ENCODE measurements around the gene GPR31. TPM values are rescaled to one million over a fixed set of nuclear protein-coding genes. Genes with fewer than 3 reads are reported as not detected.

The GPR31 gene
- total RNA-seq, 1 experiment from 2014 or later, result not detected

GRCh38 chr6:167148021-167148420 is 9.8 kb downstream of the GPR31 start:
- TF ChIP-seq MXD4 (CRISPR knock-in tag; IDR thresholded peaks at IDR 0.05; ENCODE audit: borderline replicate concordance) (no peak), ZNF671 (CRISPR knock-in tag; IDR thresholded peaks at IDR 0.05) (no peak)
- Mint-ChIP-seq H3K36me3 (peaks cover 22% of the 10 kb centered on the region), H3K27me3 (ENCODE audit: low read depth) (peaks cover 50% of the 10 kb centered on the region), H3K9me3 (peaks cover 22% of the 10 kb centered on the region), H3K27ac (no peak overlapping the region), H3K4me3 (no peak overlapping the region), H3K4me1 (peaks cover 61% of the 10 kb centered on the region)
- DNase-seq (ENCODE audit: low spot score) (no peak), ATAC-seq (no peak)
- CTCF ChIA-PET, result interaction anchor here (2.0 kb wide), 1 partner anchor 15 kb away, joined by 12 read pairs; no protein-coding TSS in a partner anchor
- POLR2A ChIA-PET, result no interaction called here

- POLR2A ChIA-PET, result no interaction called here
- peaks cover 50% of the 10 kb centered on the region for H3K27me3 Mint-ChIP-seq (ENCODE audit: low read depth)
- H3K4me3 Mint-ChIP-seq, result peak overlapping the region; percentile 55
- peaks cover 55% of the 10 kb centered on the region for H3K4me1 Mint-ChIP-seq
- CTCF ChIA-PET, result interaction anchor here (0.6 to 2.0 kb wide), 3 partner anchors 14 to 101 kb away, joined by 3 to 12 read pairs (median 4); no protein-coding TSS in a partner anchor
- TF ChIP-seq AFF4 (CRISPR knock-in tag; IDR thresholded peaks at IDR 0.05; ENCODE audit: borderline replicate concordance) (0 out of 2 replicates have a peak, but pooled peaks have one; percentile 36), USF1 (CRISPR knock-in tag; IDR thresholded peaks at IDR 0.05) (peak; percentile 13; the same call in 1 of the 2 replicates), ZBTB21 (CRISPR knock-in tag; IDR thresholded peaks at IDR 0.05; ENCODE audit: borderline replicate concordance) (no peak), TEAD1 (CRISPR knock-in tag; IDR thresholded peaks at IDR 0.05) (0 out of 2 replicates have a peak, but pooled peaks have one; percentile 62), ZNF232 (CRISPR knock-in tag; IDR thresholded peaks at IDR 0.05) (0 out of 2 replicates have a peak, but pooled peaks have one; percentile 27), MAX (CRISPR knock-in tag; IDR thresholded peaks at IDR 0.05) (peak; percentile 70), ZNF423 (CRISPR knock-in tag; IDR thresholded peaks at IDR 0.05) (peak; percentile 48; the same call in 1 of the 2 replicates), SMAD3 (CRISPR knock-in tag; IDR thresholded peaks at IDR 0.05; ENCODE audit: borderline replicate concordance) (peak; percentile 52; the same call in 1 of the 2 replicates), FOXP1 (CRISPR knock-in tag; IDR thresholded peaks at IDR 0.05; ENCODE audit: borderline replicate concordance) (peak; percentile 43; the same call in 1 of the 2 replicates), FOXK1 (CRISPR knock-in tag; IDR thresholded peaks at IDR 0.05) (no peak), FOXP4 (CRISPR knock-in tag; IDR thresholded peaks at IDR 0.05) (peak; percentile 39; the same call in 1 of the 2 replicates), E2F5 (CRISPR knock-in tag; IDR thresholded peaks at IDR 0.05) (no peak)
- TF ChIP-seq, protein P1, sequence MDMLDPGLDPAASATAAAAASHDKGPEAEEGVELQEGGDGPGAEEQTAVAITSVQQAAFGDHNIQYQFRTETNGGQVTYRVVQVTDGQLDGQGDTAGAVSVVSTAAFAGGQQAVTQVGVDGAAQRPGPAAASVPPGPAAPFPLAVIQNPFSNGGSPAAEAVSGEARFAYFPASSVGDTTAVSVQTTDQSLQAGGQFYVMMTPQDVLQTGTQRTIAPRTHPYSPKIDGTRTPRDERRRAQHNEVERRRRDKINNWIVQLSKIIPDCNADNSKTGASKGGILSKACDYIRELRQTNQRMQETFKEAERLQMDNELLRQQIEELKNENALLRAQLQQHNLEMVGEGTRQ (CRISPR knock-in tag; IDR thresholded peaks at IDR 0.05), result peak; percentile 40; the same call in 1 of the 2 replicates
- TF ChIP-seq, protein P2, sequence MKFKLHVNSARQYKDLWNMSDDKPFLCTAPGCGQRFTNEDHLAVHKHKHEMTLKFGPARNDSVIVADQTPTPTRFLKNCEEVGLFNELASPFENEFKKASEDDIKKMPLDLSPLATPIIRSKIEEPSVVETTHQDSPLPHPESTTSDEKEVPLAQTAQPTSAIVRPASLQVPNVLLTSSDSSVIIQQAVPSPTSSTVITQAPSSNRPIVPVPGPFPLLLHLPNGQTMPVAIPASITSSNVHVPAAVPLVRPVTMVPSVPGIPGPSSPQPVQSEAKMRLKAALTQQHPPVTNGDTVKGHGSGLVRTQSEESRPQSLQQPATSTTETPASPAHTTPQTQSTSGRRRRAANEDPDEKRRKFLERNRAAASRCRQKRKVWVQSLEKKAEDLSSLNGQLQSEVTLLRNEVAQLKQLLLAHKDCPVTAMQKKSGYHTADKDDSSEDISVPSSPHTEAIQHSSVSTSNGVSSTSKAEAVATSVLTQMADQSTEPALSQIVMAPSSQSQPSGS (CRISPR knock-in tag; IDR thresholded peaks at IDR 0.05; ENCODE audit: borderline replicate concordance, low read depth), result no peak
- H3K9me3 Mint-ChIP-seq, result peaks cover 22% of the 10 kb centered on the region
- ATAC-seq, result peak; percentile 59
- peaks cover 22% of the 10 kb centered on the region for H3K36me3 Mint-ChIP-seq
- peak; percentile 62 for DNase-seq (ENCODE audit: low spot score)
- H3K27ac Mint-ChIP-seq, result peak overlapping the region; percentile 88
These were observed 10.8 kb downstream of the GPR31 start for GRCh38 chr6:167146977-167147376.
